A549 (cell line): ENCODE results near the gene UQCC2. TPM values are rescaled to one million over a fixed set of nuclear protein-coding genes. Genes with fewer than 3 reads are reported as not detected.

Experiments
- ATAC-seq, 2 experiments: fragments of 200-7000 bp in 1 of 2; fragments of >200 bp in 1 of 2; cut with Nextera tagmentation in 1 of 2; cut with Tn5 transposase in 1 of 2; 3 replicates each; pipeline versions ENCODE4 v1.8.0 to v1.9.1; 2018 to 2020; ENCODE audit warnings: mild to moderate bottlenecking in 1 of 2, moderate library complexity in 1 of 2
- CTCF ChIA-PET: fragments of 300-600 bp; sonication (Branson Sonifier 250); formaldehyde crosslinking; extraction: SDS; loops from one replicate; lab custom pipeline; 2021; ENCODE audit warnings: antibody characterized with exemption, inconsistent platforms; lab: Yijun Ruan, JAX
- POLR2A ChIA-PET: fragments of 350-600 bp; formaldehyde crosslinking; extraction: SDS; loops from one replicate; lab custom pipeline; 2021; ENCODE audit warnings: antibody characterized with exemption, inconsistent platforms; lab: Yijun Ruan, JAX
- DNase-seq, 2 experiments: peaks; one replicate each; pipeline versions ENCODE4 v3.0.0 to v3.0.0-alpha.2; 2011 to 2016; ENCODE audit warnings: low read depth in 1 of 2, low spot score in 1 of 2
- FAIRE-seq: peaks from 2 replicates; lab custom pipeline; 2011; peaks lifted over from hg19 to GRCh38; lab: Jason Lieb, UNC
- H3K27ac ChIP-seq, 2 experiments: fragments of >200 bp; sonication (Bioruptor Twin); formaldehyde crosslinking; 3 replicates each; pipeline ENCODE4 v1.5.1; 2016 to 2017
- H3K4me1 ChIP-seq: fragments of >200 bp; sonication (Bioruptor Twin); formaldehyde crosslinking; 3 replicates; pipeline ENCODE4 v1.6.1; 2016
- H3K4me2 ChIP-seq: fragments of >200 bp; sonication (Bioruptor Twin); formaldehyde crosslinking; 3 replicates; pipeline ENCODE4 v1.6.1; 2016
- H3K4me3 ChIP-seq: fragments of >200 bp; sonication (Bioruptor Twin); formaldehyde crosslinking; 3 replicates; pipeline ENCODE4 v1.5.1; 2016
- H3K9me3 ChIP-seq: fragments of >200 bp; sonication (Bioruptor Twin); formaldehyde crosslinking; 3 replicates; pipeline ENCODE4 v1.6.1; 2016
- BHLHE40 ChIP-seq: IDR thresholded peaks from 2 replicates; pipeline ENCODE4 v1.6.1; 2012; ENCODE audit warnings: low read depth, low read length, inconsistent platforms
- CBX2 ChIP-seq: fragments of 200-600 bp; sonication (generic); IDR thresholded peaks from 2 replicates; pipeline ENCODE4 v1.6.1; 2016; ENCODE audit warnings: low read depth, mild to moderate bottlenecking, borderline replicate concordance
- CEBPB ChIP-seq, 2 experiments: fragments of >200 bp in 1 of 2; sonication (Bioruptor Twin) in 1 of 2; formaldehyde crosslinking in 1 of 2; IDR thresholded peaks; 2 replicates each; pipeline ENCODE4 v1.6.1; 2012 to 2016
- CTCF ChIP-seq: fragments of >200 bp; sonication (Bioruptor Twin); formaldehyde crosslinking; IDR thresholded peaks from 3 replicates; pipeline ENCODE4 v1.5.1; 2016
- EHMT2 ChIP-seq: fragments of 200-600 bp; sonication (generic); IDR thresholded peaks from 2 replicates; pipeline ENCODE4 v1.6.1; 2016; ENCODE audit warnings: antibody characterized with exemption, low read depth, mild to moderate bottlenecking, moderate library complexity
- EP300 ChIP-seq, 2 experiments: fragments of >200 bp; sonication (Bioruptor Twin); formaldehyde crosslinking; IDR thresholded peaks; 2 replicates in 1 of 2; 3 replicates in 1 of 2; pipeline ENCODE4 v1.6.1; 2016 to 2017
- ESRRA ChIP-seq: fragments of 150-350 bp; IDR thresholded peaks from 2 replicates; pipeline ENCODE4 v1.6.1; 2014; ENCODE audit warnings: mild to moderate bottlenecking, low read length, borderline replicate concordance
- FOSB ChIP-seq: fragments of 250-450 bp; sonication (Bioruptor Pico); IDR thresholded peaks from 2 replicates; pipeline ENCODE4 v1.5.0; 2020; ENCODE audit warnings: mild to moderate bottlenecking, moderate library complexity
- GATA3 ChIP-seq: IDR thresholded peaks from 2 replicates; pipeline ENCODE4 v1.6.1; 2012; ENCODE audit warnings: borderline replicate concordance
- HDAC2 ChIP-seq: fragments of 200-600 bp; sonication (generic); IDR thresholded peaks from 2 replicates; pipeline ENCODE4 v1.6.1; 2016
- HES2 ChIP-seq: fragments of >200 bp; sonication (Bioruptor Twin); formaldehyde crosslinking; IDR thresholded peaks from 2 replicates; pipeline ENCODE4 v1.6.1; 2016
- KDM1A ChIP-seq: fragments of 200-600 bp; sonication (generic); IDR thresholded peaks from 2 replicates; pipeline ENCODE4 v1.6.1; 2016; ENCODE audit warnings: low read depth, mild to moderate bottlenecking
- MAFK ChIP-seq: fragments of 450-650 bp; IDR thresholded peaks from 2 replicates; pipeline ENCODE4 v1.6.1; 2014; ENCODE audit not compliant: partially characterized antibody
- MYC ChIP-seq: IDR thresholded peaks from 2 replicates; pipeline ENCODE4 v1.6.1; 2012; ENCODE audit warnings: mild to moderate bottlenecking, inconsistent platforms, low read length, improper control_type of control experiment, borderline replicate concordance
- RAD21 ChIP-seq, 2 experiments: fragments of >200 bp in 1 of 2; sonication (Bioruptor Twin) in 1 of 2; formaldehyde crosslinking in 1 of 2; IDR thresholded peaks in 1 of 2; conservative IDR thresholded peaks in 1 of 2; 2 replicates in 1 of 2; 3 replicates in 1 of 2; pipeline ENCODE4 v1.6.1; 2012 to 2018; ENCODE audit warnings: inconsistent platforms in 1 of 2
- SMC3 ChIP-seq: fragments of >200 bp; sonication (Bioruptor Twin); formaldehyde crosslinking; IDR thresholded peaks from 3 replicates; pipeline ENCODE4 v1.6.1; 2018; ENCODE audit warnings: inconsistent platforms
- ZC3H11A ChIP-seq: fragments of 450-650 bp; IDR thresholded peaks from 2 replicates; pipeline ENCODE4 v1.6.1; 2014; ENCODE audit warnings: antibody characterized with exemption, mild to moderate bottlenecking
- WGBS: methylation state at CpG from one replicate; pipeline ENCODE4 v1.1.6; 2017; ENCODE audit errors: missing lambda C conversion rate; 5-methylcytosine and 5-hydroxymethylcytosine counted together
- polyA plus RNA-seq, 4 experiments: library from polyadenylated mRNA; depleted of rRNA in 3 of 4; stranded (reverse); fragments of >200 nt; fragmentation: RNase III in 1 of 4; extraction: RNeasy Plus Mini Kit Qiagen cat#74134 plus additional on column Dnase treatment in 1 of 4; gene quantifications; 2 replicates in 3 of 4; 3 replicates in 1 of 4; pipeline ENCODE4 v1.2.3, GENCODE V29; 2011 to 2017

UQCC2 gene
- polyA plus RNA-seq, 2 of the 4 experiments (the other 2 are of a cell fraction), result 65.5 to 82.0 TPM

GRCh38 chr6:33744001-33744848 is 32.7 kb upstream of the UQCC2 start:
- POLR2A ChIA-PET, result interaction anchor here (1.0 kb wide), 1 partner anchor 32 kb away, joined by 3 read pairs; the partner anchor contains the start of gene UQCC2
- Histone ChIP-seq H3K4me2 (peak overlapping the region; percentile 9; the same call in 1 of the 3 replicates), H3K27ac (peak overlapping the region; percentile 68 to 77; a peak in 3 of 6 replicates), H3K4me3 (no peak overlapping the region), H3K9me3 (no peaks in the 10 kb centered on the region), H3K4me1 (peaks cover 27% of the 10 kb centered on the region)
- peak; percentile 59 to 69 for DNase-seq
- TF ChIP-seq HDAC2 (no peak), RAD21 (conservative IDR thresholded peaks at IDR 0.05 in 1 of 2, IDR thresholded peaks at IDR 0.05 in 1 of 2) (peak; percentile 70 to 76), HES2 (no peak), MYC (no peak), CEBPB (IDR thresholded peaks at IDR 0.05) (no peak), CTCF (peak; percentile 79), CBX2 (no peak), EP300 (IDR thresholded peaks at IDR 0.05) (no peak), SMC3 (peak; percentile 79), GATA3 (no peak)
- FAIRE-seq, result no peak
- WGBS, result 18% methylated on average over 10 of the region's 11 CpGs
- ATAC-seq, result peak; percentile 70 to 90; a peak in 5 of 6 replicates
- CTCF ChIA-PET, result interaction anchor here (0.5 to 7.2 kb wide), 55 partner anchors 9 to 1849 kb away, joined by 3 to 80 read pairs (median 4); partner anchors contain the start of genes LEMD2 and UQCC2

- H3K4me1 ChIP-seq, result peaks cover 27% of the 10 kb centered on the region
- TF ChIP-seq ESRRA (no peak), MAFK (no peak), ZC3H11A (no peak)
- H3K9me3 ChIP-seq, result no peaks in the 10 kb centered on the region
- ATAC-seq, result no peak
- CTCF ChIA-PET, result interaction anchor here (0.9 to 7.2 kb wide), 20 partner anchors 8 to 867 kb away, joined by 3 to 80 read pairs (median 8); partner anchors contain the start of gene UQCC2
- WGBS, result 68% methylated on average over 7 of the region's 7 CpGs
- no peak overlapping the region for H3K4me2 ChIP-seq
- DNase-seq, result no peak
- H3K4me3 ChIP-seq, result no peak overlapping the region
- no peak for FAIRE-seq
- POLR2A ChIA-PET, result no interaction called here
- H3K27ac ChIP-seq, result no peak overlapping the region; a peak in 1 of 6 replicates
Measured at GRCh38 chr6:33742837-33743236, 31.3 kb upstream of the UQCC2 start.

- Histone ChIP-seq H3K4me3 (no peak overlapping the region), H3K4me1 (peaks cover 27% of the 10 kb centered on the region), H3K27ac (no peak overlapping the region), H3K9me3 (no peaks in the 10 kb centered on the region), H3K4me2 (no peak overlapping the region)
- POLR2A ChIA-PET, result no interaction called here
- TF ChIP-seq BHLHE40, result no peak
- no peak for TF ChIP-seq EHMT2
- no peak for TF ChIP-seq HES2
- TF ChIP-seq FOSB (CRISPR knock-in tag), result no peak
- no peak for TF ChIP-seq CTCF
- TF ChIP-seq KDM1A, result no peak
- ATAC-seq (no peak), DNase-seq (no peak), FAIRE-seq (no peak)
- WGBS, result 58% methylated on average over 3 of the region's 9 CpGs
- CTCF ChIA-PET, result interaction anchor here (1.1 to 7.2 kb wide), 5 partner anchors 20 to 415 kb away, joined by 3 to 63 read pairs (median 8); partner anchors contain the start of gene UQCC2
Measured at GRCh38 chr6:33742092-33742491, 30.6 kb upstream of the UQCC2 start.
